ENCODE data around the gene SHPK.

- no peak for TF ChIP-seq POLR2A (IDR thresholded peaks at IDR 0.05; ENCODE audit: low read length)
- no peak for TF ChIP-seq GATA1 (IDR thresholded peaks at IDR 0.05; ENCODE audit: low read depth, low read length)
These were observed 43.7 kb downstream of the SHPK start for GRCh38 chr17:3592216-3592860.

Measured in erythroblast (primary cell).